Measurements from ENCODE around the gene OSBPL5.

OSBPL5 gene

GRCh38 chr11:3146612-3147256 lies 18.4 kb downstream of the OSBPL5 start:
- Mint-ChIP-seq H3K27ac (no peak overlapping the region), H3K4me3 (no peak overlapping the region), H3K9me3 (no peaks in the 10 kb centered on the region), H3K36me3 (no peaks in the 10 kb centered on the region), H3K27me3 (no peaks in the 10 kb centered on the region), H3K4me1 (no peaks in the 10 kb centered on the region)
- DNase-seq = no peak
- CTCF ChIA-PET = no interaction called here

DNA sequence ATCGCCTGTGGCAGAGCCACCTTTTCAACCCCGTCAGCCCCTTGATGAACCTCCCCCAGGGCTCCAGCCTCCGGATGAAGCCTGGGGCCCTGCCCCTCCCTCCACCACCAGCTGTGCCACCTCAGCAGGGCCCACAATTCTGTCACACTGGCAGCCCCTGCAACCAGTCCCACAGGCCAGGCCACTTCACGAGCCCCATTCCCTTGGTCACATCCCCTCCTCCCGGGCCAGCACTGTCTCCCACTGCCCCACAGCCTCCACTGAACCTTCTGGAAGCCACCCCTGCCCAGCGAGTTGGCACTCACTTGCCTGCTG lies 19.9 kb downstream of the OSBPL5 start:
- no peak overlapping the region for H3K27ac Mint-ChIP-seq
- no peaks in the 10 kb centered on the region for H3K27me3 Mint-ChIP-seq
- CTCF ChIA-PET = no interaction called here
- H3K4me1 Mint-ChIP-seq = no peaks in the 10 kb centered on the region
- no peaks in the 10 kb centered on the region for H3K9me3 Mint-ChIP-seq
- no peaks in the 10 kb centered on the region for H3K36me3 Mint-ChIP-seq
- no peak for DNase-seq
- H3K4me3 Mint-ChIP-seq = no peak overlapping the region

- Mint-ChIP-seq H3K27me3 (no peaks in the 10 kb centered on the region), H3K9me3 (no peaks in the 10 kb centered on the region), H3K36me3 (no peaks in the 10 kb centered on the region), H3K4me1 (no peaks in the 10 kb centered on the region), H3K27ac (no peak overlapping the region), H3K4me3 (no peak overlapping the region)
- CTCF ChIA-PET = no interaction called here
- no peak for DNase-seq
Observed at GRCh38 chr11:3144296-3145205, 20.6 kb downstream of the OSBPL5 start.

- no peak overlapping the region for H3K27ac Mint-ChIP-seq
- CTCF ChIA-PET = no interaction called here
Observed at GRCh38 chr11:3143136-3143880, 21.8 kb downstream of the OSBPL5 start.

GRCh38 chr11:3140291-3140603 lies 24.9 kb downstream of the OSBPL5 start:
- Mint-ChIP-seq H3K36me3 (no peaks in the 10 kb centered on the region), H3K27ac (no peak overlapping the region), H3K4me1 (no peaks in the 10 kb centered on the region), H3K27me3 (no peaks in the 10 kb centered on the region), H3K9me3 (no peaks in the 10 kb centered on the region), H3K4me3 (no peak overlapping the region)
- no peak for DNase-seq
- CTCF ChIA-PET = no interaction called here

More at GRCh38 chr11:3143136-3143880, 21.8 kb downstream of the OSBPL5 start:
- Mint-ChIP-seq H3K9me3 (no peaks in the 10 kb centered on the region), H3K4me1 (no peaks in the 10 kb centered on the region), H3K27me3 (no peaks in the 10 kb centered on the region), H3K4me3 (no peak overlapping the region), H3K36me3 (no peaks in the 10 kb centered on the region)
- DNase-seq = no peak

- H3K27ac Mint-ChIP-seq = no peak overlapping the region
- H3K4me1 Mint-ChIP-seq = no peaks in the 10 kb centered on the region
- no peak overlapping the region for H3K4me3 Mint-ChIP-seq
- no peak for DNase-seq
- no peaks in the 10 kb centered on the region for H3K27me3 Mint-ChIP-seq
- no peaks in the 10 kb centered on the region for H3K9me3 Mint-ChIP-seq
- CTCF ChIA-PET = no interaction called here
- H3K36me3 Mint-ChIP-seq = no peaks in the 10 kb centered on the region
Observed at GRCh38 chr11:3139481-3140290, 25.4 kb downstream of the OSBPL5 start.

- no peak overlapping the region for H3K4me3 Mint-ChIP-seq
- no peaks in the 10 kb centered on the region for H3K4me1 Mint-ChIP-seq
- CTCF ChIA-PET = no interaction called here
- no peak for DNase-seq
- no peak overlapping the region for H3K27ac Mint-ChIP-seq
- H3K27me3 Mint-ChIP-seq = no peaks in the 10 kb centered on the region
- H3K9me3 Mint-ChIP-seq = no peaks in the 10 kb centered on the region
- no peaks in the 10 kb centered on the region for H3K36me3 Mint-ChIP-seq
Observed at GRCh38 chr11:3139086-3139440, 26.0 kb downstream of the OSBPL5 start.

- Mint-ChIP-seq H3K36me3 (no peaks in the 10 kb centered on the region), H3K27ac (no peak overlapping the region), H3K4me3 (no peak overlapping the region), H3K27me3 (no peaks in the 10 kb centered on the region), H3K4me1 (no peaks in the 10 kb centered on the region), H3K9me3 (no peaks in the 10 kb centered on the region)
- DNase-seq = no peak
- CTCF ChIA-PET = no interaction called here
Observed at GRCh38 chr11:3138178-3139085, 26.7 kb downstream of the OSBPL5 start.

GRCh38 chr11:3137486-3138177 lies 27.5 kb downstream of the OSBPL5 start:
- Mint-ChIP-seq H3K4me1 (no peaks in the 10 kb centered on the region), H3K27me3 (no peaks in the 10 kb centered on the region), H3K36me3 (no peaks in the 10 kb centered on the region), H3K9me3 (no peaks in the 10 kb centered on the region), H3K4me3 (no peak overlapping the region), H3K27ac (no peak overlapping the region)
- CTCF ChIA-PET = no interaction called here
- no peak for DNase-seq

DNA sequence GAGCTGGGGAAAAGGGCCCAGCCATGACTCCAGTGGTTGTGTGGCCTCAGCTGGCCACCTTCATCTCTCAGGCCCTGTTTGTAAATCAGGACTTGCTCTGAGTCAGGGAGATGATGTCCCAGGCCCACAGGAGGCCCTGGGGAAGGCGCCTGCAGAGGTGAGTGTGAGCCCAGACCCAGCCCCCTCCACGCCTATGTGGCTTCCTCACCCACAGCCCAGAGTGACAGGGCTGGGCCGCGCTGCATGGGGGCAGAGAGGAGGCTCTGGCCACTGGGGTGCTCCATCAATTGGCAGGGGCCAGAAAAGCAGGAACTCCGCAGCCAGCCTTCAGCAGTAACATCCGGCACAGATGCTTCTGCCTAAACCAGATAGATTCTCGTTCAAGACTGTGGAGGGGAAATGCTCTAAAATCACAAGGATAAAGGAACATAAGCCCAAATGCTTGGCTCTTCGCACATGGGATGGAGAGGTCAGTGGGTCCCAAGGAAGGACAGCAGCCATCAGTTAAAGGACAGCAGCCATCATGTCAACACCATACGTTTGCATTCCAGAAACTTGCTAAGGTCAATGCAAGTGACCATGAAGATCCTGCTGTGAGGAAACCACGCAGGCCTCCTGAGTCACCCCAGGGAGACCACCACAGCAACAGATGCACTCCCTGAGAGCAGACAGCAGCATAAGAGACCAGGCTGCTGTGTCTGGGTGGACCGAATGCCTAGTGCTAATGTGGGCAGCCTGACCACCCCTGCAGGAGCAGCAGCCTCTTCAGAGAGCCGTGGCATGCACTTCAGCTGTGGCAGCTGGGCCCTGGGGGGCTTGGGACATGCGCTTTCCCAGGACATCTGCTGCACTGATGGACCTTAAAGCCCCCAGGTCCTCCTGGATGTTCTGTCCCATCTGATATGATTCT lies 28.3 kb downstream of the OSBPL5 start:
- H3K27ac Mint-ChIP-seq = no peak overlapping the region
- H3K4me3 Mint-ChIP-seq = no peak overlapping the region
- no peaks in the 10 kb centered on the region for H3K36me3 Mint-ChIP-seq
- H3K4me1 Mint-ChIP-seq = no peaks in the 10 kb centered on the region
- CTCF ChIA-PET = no interaction called here
- no peaks in the 10 kb centered on the region for H3K27me3 Mint-ChIP-seq
- H3K9me3 Mint-ChIP-seq = no peaks in the 10 kb centered on the region
- no peak for DNase-seq

DNA sequence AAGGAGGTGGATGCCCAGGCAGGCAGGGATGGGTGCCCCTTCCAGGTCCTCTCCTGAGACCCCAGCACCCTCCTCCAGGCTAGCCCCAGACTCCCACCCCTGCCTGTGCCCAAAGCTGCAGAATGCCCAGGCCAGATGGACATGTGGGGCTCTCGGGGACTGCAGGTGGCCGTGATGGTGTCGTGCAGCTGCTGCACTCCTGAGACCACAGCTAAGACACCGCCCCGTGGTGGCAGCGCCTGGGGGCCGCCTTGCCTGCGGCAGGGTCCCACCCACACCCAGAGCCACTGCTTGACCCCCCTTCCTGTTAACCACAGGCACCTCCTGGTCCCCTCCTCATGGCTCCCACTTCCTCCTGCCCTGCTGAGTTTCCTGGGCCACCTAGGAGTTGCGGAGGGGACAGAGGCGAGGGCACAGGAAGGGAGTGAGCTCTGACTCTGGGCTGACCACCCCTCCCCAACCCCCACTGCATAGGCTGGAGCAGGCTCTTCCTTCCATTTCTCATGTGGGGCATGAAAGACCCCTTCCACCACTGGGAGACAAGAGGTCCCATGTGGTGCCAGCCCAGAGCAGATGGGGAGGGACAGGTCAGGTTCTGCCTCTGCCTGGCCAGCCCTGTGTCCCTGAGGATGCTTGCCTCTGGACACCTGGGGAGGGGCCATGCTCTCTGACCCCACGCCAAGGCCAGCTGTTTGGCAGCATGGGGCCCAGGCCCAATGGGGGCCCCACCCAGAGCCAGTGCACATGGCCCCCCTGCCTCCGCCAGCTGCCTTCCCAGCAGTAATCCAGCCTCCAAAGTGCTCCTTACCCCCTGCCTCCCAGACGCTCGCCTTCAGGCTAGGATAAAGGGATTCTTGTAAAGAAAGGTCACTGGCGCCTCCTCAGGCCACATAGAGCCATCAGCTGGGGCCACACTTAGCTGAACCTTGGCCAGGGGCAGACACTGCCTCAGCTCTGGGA lies 29.3 kb downstream of the OSBPL5 start:
- H3K4me3 Mint-ChIP-seq = no peak overlapping the region
- CTCF ChIA-PET = no interaction called here

More for the DNA sequence above, 29.3 kb downstream of the OSBPL5 start:
- no peaks in the 10 kb centered on the region for H3K4me1 Mint-ChIP-seq
- H3K27me3 Mint-ChIP-seq = no peaks in the 10 kb centered on the region
- H3K27ac Mint-ChIP-seq = no peak overlapping the region
- no peaks in the 10 kb centered on the region for H3K9me3 Mint-ChIP-seq
- no peaks in the 10 kb centered on the region for H3K36me3 Mint-ChIP-seq
- DNase-seq = peak; percentile 18

Measured in activated naive CD4-positive, alpha-beta T cell treated with anti-CD3 and anti-CD28 coated beads, Interleukin-2, amount 10 ng/mL, durations not matched to agents 7 days and 5 days (primary cell).